Measurements from ENCODE around the gene TECPR2.

TECPR2 gene

DNA sequence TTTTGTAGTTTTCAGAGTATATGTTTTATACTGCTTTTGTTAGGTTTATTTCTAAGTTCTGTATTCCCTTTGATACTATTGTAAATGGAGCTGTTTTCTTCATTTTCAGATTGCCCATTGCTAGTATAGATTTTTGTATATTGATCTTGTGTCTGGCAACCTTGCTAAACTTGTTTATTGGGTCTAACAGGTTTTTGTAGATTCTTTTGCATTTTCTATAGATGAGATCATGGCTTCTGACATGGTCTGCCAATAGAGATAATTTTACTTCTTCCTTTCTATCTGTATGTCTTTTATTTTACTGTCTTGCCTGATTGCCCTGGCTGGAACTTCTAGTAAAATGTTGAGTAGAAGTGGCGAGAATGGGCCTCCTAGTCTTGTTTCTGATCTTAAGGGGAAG lies 106.5 kb downstream of the TECPR2 start:
- no peak for DNase-seq (ENCODE audit: low spot score)

DNA sequence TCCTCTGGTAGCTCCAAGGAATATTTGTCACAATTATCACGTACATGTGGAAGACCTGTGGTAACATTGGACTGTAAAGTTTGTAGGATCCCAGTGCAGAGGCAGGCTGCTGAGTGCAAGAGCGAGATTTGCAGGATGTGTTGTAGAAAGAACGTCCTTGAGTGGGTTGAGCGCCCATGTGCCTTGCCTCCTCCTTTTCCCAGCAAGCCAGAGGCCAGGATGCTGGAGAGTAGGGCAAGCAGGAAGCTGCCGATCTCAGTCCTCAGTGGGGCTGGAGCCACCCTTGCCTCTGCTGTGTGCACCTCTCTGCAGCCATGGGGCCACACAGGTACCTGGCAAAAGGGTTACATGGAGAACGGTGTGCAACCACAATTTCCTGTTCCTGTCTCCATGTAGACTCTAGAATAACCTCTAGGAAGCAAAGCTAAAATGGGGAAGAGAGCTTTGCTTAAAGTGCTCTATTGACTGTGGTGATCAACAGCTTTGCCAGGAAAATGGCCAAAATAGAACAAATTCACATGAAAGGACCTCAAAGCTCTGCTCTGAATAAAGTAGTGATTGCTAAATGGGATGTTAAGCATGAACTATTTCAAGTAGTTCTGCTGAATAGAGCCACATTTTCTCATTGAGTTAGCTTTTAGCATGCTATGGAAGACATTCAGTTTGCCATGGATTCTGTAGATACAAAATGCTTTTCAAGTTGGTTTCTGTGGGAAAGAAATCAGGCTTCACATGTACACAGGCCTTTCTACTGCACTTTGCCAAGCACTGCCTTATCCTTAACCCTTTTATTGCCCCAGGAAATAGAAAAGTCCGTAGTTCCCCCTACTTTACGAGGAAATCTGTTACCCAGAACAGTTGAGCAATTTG lies 109.4 kb downstream of the TECPR2 start:
- no peak for DNase-seq (ENCODE audit: low spot score)

DNA sequence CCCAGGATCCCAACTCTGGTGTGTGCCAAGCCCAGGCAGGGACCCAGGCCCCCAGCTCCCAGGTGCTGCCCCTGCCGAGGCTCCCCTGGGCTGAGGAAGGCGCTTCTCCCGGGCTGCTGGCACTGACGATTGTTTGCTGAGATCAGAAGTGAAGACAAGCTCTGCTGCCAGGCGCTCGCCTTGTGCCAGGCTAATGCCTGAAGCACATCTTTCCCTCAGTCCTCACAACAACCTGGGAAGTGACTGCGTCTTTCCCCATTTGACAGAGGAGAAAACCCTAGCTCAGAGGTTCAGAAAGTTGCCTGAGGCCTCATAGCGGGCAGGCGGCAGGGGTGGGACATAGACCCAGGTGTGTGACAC lies 110.0 kb downstream of the TECPR2 start:
- DNase-seq (ENCODE audit: low spot score), result no peak

DNA sequence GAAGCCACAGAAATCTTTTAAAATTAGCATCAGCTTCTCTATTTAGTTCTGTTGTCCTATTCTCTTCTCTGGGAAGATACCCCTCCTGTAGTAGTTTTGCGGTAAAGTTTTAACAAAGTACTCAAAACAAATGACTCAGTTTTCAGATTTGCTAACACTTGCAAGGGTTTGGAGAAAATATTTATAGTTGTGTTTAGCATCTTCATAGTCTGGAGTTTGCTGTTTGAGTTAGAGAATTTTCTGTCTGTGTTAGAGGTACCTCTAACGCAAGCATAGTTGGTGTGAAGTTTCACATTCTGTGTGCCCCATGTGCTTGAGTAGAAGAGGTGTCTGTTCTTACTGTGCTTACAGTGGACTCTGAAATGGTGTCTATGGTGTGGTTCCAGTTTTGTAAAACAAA lies 110.8 kb downstream of the TECPR2 start:
- no peak for DNase-seq (ENCODE audit: low spot score)

DNA sequence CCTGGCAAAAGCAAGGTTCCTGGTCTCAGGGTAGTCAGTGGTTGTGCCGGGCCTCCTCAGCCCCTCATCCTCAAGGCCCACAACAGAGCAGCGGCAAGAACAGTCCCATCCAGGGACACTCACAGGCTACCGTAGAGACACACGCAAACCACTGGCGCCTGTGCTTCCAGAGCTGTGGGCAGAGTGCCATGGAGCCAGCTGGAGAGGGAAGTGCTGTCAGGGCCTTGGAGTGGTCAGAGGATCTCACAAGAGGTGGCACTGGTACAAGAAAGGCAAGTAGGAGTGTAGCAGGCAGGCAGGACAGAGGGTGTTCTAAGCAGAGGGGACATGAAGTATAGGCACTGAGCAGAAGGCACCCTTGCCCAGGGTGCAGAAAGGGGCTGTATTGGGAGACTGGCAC lies 112.2 kb downstream of the TECPR2 start:
- no peak for DNase-seq (ENCODE audit: low spot score)

DNA sequence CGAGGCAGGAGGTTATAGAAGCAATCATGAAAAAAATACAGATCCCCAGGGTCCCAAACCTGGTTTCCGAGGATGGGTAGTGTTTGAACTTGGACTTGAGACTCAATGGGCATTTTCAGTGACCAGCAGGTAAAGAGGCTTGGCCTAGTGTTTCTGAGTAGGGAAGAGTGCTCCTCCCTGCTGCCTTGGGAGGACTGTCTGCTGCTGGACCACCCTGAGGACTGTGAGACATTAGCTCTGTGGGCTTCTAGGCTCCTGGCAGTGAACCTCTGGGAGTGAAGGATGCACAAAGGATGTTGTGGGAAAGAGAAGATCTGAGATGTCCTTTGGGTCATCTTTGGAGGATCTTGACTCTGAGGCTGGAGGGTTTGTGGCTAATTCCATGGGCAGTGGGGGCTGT lies 116.4 kb downstream of the TECPR2 start:
- DNase-seq (ENCODE audit: low spot score), result no peak

DNA sequence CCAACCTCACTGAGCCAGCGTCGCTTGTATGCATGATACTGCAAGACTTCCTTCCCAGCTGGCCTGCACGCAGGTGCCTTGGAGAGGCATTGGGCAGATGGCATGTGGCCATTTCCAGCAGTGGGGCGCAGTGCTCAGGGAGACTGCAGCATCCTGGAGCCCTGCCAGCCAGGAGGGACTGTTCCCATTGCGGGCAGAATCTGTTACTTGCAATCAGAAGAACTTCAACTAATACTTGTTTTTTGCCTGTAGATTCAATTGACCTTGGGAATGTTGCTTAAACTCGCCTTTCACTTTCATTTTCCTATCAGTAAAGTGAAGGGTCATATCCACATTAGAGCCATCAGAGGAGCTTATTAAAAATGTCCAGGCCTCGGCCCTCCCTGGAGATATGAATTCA lies 117.0 kb downstream of the TECPR2 start:
- DNase-seq (ENCODE audit: low spot score), result no peak

DNA sequence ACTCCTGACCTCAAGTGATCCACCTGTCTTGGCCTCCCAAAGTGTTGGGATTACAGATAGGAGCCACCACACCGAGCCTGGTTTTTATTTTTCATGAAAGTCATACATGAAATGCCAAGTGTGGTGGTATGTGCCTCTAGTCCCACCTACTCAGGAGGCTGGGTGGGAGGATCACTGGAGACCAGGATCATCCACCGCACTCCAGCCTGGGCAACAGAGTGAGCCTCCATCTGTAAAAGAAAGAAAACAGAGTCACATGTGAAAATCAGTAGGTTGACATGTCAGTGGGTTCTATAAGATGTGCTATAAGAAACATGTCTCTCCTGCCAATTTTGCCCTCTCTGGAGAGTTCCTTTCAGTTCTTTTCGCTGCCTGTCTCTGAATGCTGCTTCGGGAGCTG lies 118.6 kb downstream of the TECPR2 start:
- DNase-seq (ENCODE audit: low spot score), result no peak

DNA sequence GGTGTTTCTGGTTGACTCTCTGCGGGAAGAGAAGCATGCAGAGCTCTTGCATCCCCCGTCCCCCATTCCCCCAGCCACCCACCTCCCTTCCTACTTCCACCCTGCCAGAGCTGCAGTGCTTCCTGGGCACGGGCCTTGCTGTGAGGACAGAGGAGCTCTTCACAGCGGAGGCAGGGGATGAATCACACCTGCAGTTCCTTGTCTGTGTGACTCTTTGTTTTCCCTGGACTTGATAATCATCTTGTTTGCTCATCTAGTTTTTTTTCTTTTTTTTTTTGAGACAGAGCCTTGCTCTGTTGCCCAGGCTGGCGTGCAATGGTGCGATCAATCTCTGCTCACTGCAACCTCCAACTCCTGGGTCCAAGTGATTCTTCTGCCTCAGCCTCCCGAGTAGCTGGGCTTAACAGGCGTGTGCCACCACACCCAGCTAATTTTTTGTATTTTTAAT lies 119.1 kb downstream of the TECPR2 start:
- DNase-seq (ENCODE audit: low spot score), result peak; percentile 53

DNA sequence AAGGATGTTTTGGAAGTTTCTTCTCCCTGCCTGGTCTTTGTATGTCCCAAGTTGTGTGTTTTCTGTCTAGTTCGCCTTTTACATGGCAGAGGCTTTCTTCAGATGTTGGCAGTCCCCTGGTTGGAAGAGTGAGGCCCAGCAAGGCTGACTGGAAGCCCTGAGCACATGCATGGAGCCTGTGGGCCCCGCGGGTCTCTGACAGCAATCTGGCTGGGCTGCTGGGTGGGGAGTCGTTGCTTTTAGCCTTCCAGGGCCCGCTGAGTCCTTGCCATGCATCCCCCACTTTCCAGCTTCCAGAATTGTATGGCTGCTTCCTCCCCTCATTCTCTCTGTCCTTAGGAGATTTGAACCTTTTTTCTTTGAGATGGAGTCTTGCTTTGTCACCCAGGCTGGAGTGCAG lies 121.6 kb downstream of the TECPR2 start:
- DNase-seq (ENCODE audit: low spot score), result no peak

DNA sequence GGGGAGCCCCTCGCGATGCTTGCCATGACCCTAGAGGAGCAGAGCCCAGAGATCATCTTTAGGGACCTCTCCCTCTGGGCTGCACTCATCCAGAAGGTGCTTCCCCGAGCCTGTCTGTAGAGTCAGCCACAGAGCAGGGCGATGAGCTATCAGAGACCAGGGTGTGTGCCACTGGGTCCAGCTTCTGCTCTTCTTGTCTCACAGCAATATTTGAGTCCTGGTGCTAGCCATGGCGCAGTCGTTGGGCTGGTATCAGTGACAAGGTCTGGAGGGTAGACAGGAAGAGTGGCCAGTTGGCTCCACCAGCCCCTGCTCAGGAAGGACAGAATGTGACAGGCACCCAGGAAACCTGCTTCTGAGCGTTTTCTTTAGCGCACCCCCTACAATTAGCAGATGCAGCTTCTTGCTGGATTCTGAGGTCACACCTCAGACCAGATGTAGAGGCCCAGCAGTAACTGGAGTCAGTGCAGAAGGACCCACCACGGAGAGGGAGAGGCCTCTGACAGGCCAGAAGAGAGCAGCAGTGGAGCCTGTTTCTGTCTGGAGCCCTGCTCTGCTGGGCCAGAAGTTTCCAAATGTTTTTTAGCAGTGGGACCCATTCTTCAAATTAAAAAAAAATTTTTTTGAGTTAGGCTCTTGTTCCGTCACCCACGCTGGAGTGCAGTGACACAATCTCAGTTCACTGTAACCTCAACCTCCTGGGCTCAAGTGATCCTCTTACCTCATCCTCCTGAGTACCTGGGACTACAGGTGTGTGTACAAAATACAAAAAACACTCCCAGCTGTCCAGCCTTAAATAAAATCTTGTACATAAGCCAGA lies 123.2 kb downstream of the TECPR2 start:
- DNase-seq (ENCODE audit: low spot score), result no peak

DNA sequence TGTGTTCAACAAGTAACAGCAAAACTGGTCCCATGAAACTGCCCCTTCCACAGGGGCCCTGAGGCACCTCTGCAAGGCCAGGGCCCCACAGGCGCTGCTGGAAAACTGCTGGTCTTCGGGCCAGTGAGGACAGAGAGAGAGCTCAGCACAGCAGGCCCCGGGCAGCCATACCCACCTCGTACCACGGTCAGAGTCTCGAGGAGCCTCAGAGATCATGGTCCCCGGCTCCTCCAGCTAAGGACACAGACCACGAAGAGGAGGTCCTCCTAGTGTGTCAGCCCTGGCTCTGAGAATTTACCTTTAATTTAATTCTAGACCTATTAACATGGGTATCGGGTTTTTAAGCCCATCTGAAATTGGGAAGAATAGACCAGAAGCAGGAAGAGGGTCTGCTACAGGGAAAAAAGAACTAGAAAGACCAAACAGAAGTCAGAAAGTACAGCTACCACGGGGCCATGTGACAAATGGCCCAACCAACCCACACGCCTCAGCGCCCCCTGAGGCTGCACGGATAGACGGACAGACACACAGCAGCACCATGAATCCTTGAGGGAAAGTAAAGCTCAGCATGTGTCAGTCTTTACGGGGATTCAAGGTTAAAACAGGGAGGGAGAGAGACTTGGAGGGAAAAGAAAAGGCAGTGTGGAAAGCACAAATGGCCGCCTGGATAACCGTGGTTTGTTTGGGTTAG lies 123.9 kb downstream of the TECPR2 start:
- DNase-seq (ENCODE audit: low spot score), result no peak

DNA sequence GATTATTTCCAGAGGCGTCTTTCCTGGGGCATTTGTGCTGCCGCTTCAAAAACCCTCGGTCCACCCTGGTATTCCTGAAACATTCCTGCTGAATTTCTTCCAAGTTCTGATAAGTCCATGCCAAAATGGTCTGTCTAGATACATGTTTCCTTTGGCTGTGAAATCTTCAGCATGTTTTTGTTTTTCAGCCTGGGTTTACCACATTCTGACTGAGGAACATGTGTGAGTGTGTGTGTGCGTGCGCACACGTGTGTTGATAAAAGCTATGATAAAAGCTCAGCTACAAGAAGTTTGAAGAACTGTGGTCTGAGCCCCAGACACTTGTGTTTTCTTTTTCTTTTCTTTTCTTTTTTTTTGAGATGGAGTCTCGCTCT lies 124.5 kb downstream of the TECPR2 start:
- no peak for DNase-seq (ENCODE audit: low spot score)

DNA sequence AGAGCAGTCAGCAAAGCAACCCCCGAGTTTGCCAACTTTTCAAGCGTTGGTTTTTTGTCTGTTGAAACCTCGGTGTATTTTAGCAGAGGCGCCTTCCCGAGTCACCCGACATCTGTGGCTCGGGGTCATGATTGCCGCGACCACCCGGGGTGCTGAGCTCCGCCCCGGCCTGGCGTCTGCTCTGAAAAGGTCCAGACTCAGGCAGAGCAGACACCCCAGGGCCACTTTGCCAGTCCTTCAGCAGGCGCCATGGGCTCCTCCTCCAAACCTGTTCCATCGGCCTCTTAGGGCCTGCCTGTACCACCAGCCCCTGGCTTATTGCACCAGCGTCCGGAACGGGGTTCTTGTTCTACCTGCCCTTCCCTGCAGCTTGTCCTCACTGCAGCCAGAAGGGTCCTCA lies 127.7 kb downstream of the TECPR2 start:
- no peak for DNase-seq (ENCODE audit: low spot score)

DNA sequence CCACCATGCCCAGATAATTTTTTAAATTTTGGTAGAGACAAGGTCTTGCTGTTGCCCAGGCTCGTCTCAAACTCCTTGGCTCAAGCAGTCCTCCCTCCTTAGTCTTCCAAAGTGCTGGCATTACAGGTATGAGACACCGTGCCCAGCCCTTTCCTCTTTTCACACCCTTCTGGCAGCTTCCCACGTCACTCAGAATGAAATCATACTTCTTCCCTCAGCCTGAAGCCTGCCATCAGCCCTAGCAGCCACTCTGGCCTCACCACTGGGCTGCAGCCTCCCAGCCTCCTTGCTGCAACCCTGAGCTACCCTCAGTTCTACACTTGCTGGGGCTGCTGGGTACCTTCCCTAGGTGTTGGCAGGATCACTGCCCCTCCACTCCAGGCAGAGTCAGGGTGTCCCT lies 128.6 kb downstream of the TECPR2 start:
- no peak for DNase-seq (ENCODE audit: low spot score)

DNA sequence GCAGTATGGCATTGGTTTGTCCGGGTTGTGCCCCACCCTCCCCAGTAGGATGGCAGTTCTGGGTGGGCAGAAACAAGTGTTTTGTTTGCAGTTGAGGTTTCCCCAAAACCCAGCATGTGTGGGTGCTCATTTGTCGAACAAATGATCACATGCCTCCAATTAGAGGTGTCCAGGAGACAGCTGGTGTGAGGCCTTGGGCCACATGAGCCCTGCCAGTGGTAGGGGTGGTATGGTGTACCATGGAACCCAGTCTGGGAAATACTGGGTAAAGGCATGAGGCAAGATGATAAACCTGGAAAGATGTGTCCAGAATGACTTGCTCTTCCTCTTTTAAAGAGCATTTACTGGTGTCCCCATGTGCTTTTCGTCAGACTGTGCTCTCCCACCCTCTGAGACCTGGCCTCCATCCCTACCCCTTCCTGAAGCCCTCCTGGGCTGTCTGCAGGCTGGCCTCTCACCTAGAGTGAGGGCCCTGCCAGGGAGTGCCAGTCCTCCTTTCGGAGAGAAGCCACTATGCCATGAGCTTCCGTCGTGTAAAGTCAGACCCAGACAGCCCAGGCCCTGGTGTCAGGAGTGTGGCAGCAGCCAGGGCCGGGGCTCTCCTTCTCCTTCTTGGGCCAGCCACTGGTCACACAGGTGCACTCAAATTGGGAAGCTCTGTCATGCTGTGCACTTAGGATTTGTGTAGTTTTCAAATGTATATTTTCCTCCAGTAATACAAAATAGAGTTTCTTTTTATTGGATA lies 129.2 kb downstream of the TECPR2 start:
- no peak for DNase-seq (ENCODE audit: low spot score)

DNA sequence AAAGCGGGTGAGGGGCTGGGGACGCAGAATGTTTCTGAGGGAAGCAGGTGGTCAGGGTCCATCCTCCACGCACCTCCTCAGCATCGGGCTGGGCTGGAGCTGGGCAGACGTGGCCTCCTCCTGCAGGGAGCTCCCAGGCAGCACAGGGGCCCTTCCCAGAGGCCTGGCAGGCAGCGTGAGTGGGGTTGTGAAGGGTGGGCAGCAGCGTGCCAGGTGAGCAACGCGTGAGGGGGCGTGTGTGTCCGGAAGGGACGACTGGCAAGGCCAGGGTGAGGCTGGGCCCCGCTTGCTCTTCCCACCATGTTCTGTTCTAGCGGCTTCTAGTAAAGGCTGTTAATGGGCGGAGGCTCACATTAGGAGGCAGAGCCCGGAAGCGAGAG lies 129.8 kb downstream of the TECPR2 start:
- DNase-seq (ENCODE audit: low spot score), result no peak

DNA sequence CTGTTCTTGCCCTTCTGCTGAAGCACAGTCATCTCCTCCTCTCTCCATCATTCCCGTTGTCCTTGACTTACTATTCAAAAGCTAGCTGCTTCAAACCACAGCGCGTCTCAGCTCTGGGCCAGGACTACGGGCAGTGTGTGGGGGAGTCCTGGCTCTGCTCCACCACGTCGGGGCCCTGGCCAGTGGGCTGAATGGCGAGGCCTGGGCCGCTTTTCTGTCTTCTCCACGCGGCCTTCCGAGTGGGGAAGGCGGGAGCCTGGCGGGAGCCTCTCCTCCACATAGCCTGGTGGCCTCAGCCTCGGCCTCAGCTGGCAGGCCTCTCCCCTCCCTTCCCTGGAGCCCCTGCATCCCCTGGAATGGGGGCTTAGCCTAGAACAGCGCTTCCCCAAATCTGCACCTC lies 130.4 kb downstream of the TECPR2 start:
- no peak for DNase-seq (ENCODE audit: low spot score)

DNA sequence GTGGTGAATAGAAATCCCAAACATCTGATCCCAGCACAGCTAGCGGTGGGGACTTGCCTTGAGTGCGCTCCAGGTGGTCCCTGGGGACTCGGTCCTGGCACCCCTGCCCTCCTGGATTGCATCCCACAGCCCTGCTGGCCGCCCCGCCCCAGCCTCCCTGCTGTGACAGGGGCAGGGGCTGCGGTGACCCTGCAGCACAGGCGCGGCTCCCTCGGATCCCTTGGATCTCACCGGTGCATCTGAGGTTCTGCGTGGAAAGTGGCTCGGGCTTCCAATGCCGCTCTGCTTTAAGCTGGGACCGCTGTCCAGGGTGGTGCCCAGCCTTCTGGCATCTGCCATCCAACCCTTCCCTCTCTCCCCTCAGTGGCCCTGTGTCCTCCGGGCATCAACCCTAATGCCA lies 130.8 kb downstream of the TECPR2 start:
- no peak for DNase-seq (ENCODE audit: low spot score)

DNA sequence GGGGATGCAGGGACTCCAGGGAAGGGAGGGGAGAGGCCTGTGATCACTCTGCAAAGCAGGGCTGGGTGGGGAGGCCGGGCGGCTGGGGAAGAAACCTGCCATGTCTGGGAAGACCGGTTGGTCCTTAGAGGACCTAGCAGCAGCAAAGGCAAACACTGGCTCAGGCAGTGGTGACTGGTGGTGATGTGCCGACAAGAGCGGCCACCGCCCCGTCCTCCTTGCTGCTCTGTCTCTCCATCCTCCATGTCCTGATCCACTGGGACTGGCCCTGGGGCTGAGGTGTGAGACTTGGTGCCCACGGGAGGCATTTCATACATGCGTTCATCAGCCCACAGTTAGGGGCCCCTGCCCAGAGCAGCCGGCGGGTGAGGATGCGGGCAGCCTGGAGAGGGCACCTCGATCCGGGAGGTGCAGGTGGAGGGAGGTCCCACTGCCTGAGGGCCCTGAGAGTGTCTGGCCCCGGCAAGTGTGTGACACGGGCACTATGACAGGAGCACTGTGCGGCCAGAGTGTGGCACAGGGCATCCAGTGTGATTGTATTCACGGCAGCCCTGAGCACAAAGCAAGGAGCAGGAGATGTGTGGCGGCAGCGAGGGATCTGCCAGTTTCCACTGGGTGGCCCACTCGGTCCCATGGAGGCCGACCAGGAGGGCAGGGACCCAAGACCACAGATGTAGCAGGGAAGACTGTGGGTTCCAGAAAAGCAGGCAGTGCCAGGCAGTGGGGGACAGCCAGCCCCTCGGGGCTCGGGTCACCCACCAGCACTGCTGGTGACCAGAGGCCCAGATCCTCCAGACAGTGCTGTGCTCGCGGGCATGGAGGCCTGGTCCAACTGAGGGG lies 133.0 kb downstream of the TECPR2 start:
- no peak for DNase-seq (ENCODE audit: low spot score)

DNA sequence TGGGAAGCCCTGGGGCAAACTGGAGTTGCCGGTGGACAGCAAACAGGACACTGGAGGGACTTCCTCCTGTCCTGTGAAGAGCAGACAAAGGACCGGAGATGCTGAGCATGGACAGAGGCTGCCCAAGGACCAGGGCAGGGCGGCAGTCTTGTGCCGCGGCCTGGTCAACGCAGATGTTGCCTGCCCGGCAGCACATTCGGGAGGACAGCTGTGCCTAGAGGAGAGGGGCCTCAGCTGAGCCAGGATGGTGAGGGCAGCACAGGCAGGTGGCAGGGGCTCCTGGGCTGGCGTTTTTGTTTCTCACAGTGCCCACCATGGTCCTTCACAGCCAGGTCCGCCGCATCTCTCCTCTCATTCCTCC lies 133.6 kb downstream of the TECPR2 start:
- no peak for DNase-seq (ENCODE audit: low spot score)
